ENCODE results near the gene MYL7. TPM values are rescaled to one million over a fixed set of nuclear protein-coding genes. Genes with fewer than 3 reads are reported as not detected.

The MYL7 gene
- total RNA-seq, 1 donor from 2014 or later: 7.6 TPM

DNA sequence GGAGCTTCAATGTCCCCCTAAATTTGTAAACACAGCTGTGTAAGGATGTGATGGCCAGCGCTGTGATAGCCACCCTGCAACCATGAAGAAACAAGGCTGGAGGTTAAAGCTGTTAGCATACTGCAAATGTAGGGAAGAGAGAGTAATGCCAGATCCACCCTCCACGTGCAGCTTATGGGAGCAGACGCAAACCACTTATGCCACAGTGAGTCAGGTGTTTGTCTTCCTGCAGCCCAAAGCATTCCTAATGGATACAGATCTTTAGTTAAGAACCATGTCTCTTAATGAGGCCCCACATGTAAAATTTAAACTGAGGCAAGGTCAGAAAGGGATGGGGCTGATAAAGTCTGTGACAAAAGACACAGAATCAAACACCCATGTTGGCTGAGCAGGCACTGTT lies 13.6 kb upstream of the MYL7 start:
- TF ChIP-seq CTCF (IDR thresholded peaks at IDR 0.05; ENCODE audit: partially characterized antibody, unreplicated experiment): no peak
- H3K4me1 Mint-ChIP-seq (ENCODE audit: low read depth, unreplicated experiment): peaks cover 36% of the 10 kb centered on the region
- no peaks in the 10 kb centered on the region for H3K36me3 Mint-ChIP-seq (ENCODE audit: unreplicated experiment)
- H3K27ac Mint-ChIP-seq (ENCODE audit: unreplicated experiment): no peak overlapping the region
- H3K27me3 Mint-ChIP-seq (ENCODE audit: unreplicated experiment): peaks cover 3% of the 10 kb centered on the region
- no peak overlapping the region for H3K4me3 Mint-ChIP-seq (ENCODE audit: unreplicated experiment)
- H3K9me3 Mint-ChIP-seq (ENCODE audit: unreplicated experiment): peaks cover 10% of the 10 kb centered on the region
- no peak for DNase-seq

DNA sequence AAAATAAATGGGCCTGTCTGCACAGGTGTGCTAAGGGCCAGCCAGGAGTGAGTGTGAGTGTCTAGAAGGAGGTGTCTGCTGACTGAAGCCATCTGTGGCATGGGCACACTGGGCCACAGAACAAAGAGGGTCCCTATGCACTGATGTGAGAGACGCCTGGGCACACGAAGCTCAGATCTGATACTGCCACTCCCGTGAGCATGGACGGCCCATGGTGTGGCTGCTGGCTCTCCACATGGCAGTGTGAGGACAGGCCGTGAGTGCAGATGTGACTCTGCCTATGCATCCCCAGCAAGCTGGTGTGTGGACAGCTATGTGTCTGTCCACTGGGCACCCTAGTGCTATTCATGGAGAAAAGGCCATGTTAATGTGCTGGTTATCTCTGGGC lies 12.8 kb upstream of the MYL7 start:
- Mint-ChIP-seq H3K4me3 (ENCODE audit: unreplicated experiment) (no peak overlapping the region), H3K27ac (ENCODE audit: unreplicated experiment) (peak overlapping the region; percentile 12), H3K27me3 (ENCODE audit: unreplicated experiment) (peaks cover 3% of the 10 kb centered on the region), H3K4me1 (ENCODE audit: low read depth, unreplicated experiment) (peaks cover 43% of the 10 kb centered on the region), H3K36me3 (ENCODE audit: unreplicated experiment) (no peaks in the 10 kb centered on the region), H3K9me3 (ENCODE audit: unreplicated experiment) (peaks cover 12% of the 10 kb centered on the region)
- no peak for TF ChIP-seq CTCF (IDR thresholded peaks at IDR 0.05; ENCODE audit: partially characterized antibody, unreplicated experiment)
- DNase-seq: no peak

- no peak for DNase-seq
- Mint-ChIP-seq H3K9me3 (ENCODE audit: unreplicated experiment) (peaks cover 12% of the 10 kb centered on the region), H3K36me3 (ENCODE audit: unreplicated experiment) (no peaks in the 10 kb centered on the region), H3K27ac (ENCODE audit: unreplicated experiment) (peak overlapping the region; percentile 12), H3K4me3 (ENCODE audit: unreplicated experiment) (no peak overlapping the region), H3K4me1 (ENCODE audit: low read depth, unreplicated experiment) (peaks cover 48% of the 10 kb centered on the region), H3K27me3 (ENCODE audit: unreplicated experiment) (peaks cover 3% of the 10 kb centered on the region)
- no peak for TF ChIP-seq CTCF (IDR thresholded peaks at IDR 0.05; ENCODE audit: partially characterized antibody, unreplicated experiment)
Measured at GRCh38 chr7:44152971-44153947, 12.1 kb upstream of the MYL7 start.

- no peak for DNase-seq
- Mint-ChIP-seq H3K27me3 (ENCODE audit: unreplicated experiment) (peaks cover 8% of the 10 kb centered on the region), H3K4me3 (ENCODE audit: unreplicated experiment) (peak overlapping the region; percentile 25), H3K9me3 (ENCODE audit: unreplicated experiment) (peaks cover 17% of the 10 kb centered on the region), H3K27ac (ENCODE audit: unreplicated experiment) (peak overlapping the region; percentile 33), H3K36me3 (ENCODE audit: unreplicated experiment) (no peaks in the 10 kb centered on the region), H3K4me1 (ENCODE audit: low read depth, unreplicated experiment) (peaks cover 48% of the 10 kb centered on the region)
- TF ChIP-seq CTCF (IDR thresholded peaks at IDR 0.05; ENCODE audit: partially characterized antibody, unreplicated experiment): no peak
Measured at GRCh38 chr7:44151956-44152355, 10.8 kb upstream of the MYL7 start.

Measured in glutamatergic neuron (in vitro differentiated cells).